Measurements from ENCODE around the gene PPARG.

PPARG gene

DNA sequence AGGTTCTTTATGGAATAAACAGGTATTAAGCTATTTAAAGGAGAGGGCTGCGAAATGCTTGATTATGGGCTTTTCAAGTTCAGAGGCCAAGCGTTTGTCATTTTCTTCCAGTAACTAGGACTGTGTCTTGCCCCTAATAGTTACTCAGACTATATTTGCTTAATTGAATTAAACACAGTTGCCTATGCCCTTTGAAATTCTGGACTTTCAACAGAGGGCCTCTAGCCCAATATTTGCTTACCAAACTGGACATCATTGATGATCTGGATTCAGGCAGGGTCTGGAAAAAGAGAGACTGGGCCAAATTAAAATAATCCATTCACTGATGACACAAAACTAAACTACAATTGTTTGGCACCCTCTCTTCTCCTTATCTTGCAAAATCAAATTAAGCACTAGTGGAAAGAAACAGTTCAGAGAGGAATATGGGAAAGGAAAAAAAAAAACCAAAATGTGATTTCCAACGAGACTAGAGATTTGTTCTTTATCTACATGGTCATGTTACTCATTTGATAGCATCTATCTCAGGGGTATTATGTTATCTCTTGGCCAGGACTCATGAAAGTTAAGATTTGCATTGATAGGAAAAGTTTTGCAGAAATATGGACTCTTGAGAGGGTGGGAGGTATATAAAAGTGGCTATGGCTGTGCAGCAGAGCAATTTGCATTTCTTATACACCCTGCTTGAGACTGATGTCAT is 120.3 kb downstream of the PPARG start:
- no peaks in the 10 kb centered on the region for H3K36me3 ChIP-seq (ENCODE audit: control insufficient read depth, low read depth, low read length)
- no peaks in the 10 kb centered on the region for H3K9me3 ChIP-seq (ENCODE audit: control insufficient read depth, low read depth, low read length)
- H3K4me3 ChIP-seq (ENCODE audit: low read length): no peak overlapping the region
- no peak overlapping the region for H3K27ac ChIP-seq (ENCODE audit: low read length)
- no peak overlapping the region for H3K9ac ChIP-seq (ENCODE audit: low read length)
- no peaks in the 10 kb centered on the region for H3K27me3 ChIP-seq (ENCODE audit: control insufficient read depth, insufficient read depth, low read length)
- no peaks in the 10 kb centered on the region for H3K4me1 ChIP-seq (ENCODE audit: control insufficient read depth, low read depth, low read length)

DNA sequence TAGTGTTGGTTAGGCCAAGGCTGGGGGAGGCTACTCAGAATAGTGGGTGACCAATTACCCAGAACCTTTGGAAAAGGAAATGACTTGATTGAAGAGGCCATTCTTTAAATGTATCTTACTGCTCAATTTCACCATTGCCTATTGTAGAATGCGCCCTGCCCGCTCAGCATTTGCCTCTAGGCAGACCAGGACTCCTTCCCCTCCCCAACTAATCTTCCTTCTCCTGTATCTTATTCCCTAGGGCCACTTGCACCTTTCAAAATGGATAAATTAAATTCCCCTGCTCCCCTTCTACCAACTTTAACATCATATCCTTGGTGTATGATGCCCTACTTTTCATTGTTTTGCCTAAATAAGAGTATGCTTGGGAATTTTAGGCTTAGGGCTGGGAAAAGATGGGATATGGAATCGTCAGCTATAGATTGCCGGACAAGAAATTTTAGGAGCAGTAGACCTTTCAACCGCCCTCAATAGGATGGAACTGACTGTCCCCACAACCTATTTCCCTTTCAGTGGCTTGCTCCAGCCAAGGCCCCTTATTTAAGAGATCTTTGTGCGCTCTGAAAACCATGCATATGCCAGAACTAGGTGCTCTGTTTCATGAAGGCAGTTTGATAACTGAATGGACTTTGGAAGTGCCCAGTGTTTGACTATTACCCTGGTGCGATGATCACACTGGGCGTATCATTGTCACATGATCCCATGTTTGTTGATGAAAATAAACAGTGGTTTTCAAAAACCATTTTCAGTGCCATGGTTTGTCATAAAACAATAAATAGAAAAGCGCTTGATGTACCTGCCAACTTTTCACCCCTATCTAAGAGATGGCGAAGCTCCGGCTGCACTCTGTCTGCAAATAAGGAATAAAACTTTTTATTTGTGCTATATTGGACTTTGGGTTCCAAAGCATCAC is 121.1 kb downstream of the PPARG start:
- Histone ChIP-seq H3K4me3 (ENCODE audit: low read length) (no peak overlapping the region), H3K9me3 (ENCODE audit: control insufficient read depth, low read depth, low read length) (no peaks in the 10 kb centered on the region), H3K36me3 (ENCODE audit: control insufficient read depth, low read depth, low read length) (no peaks in the 10 kb centered on the region), H3K27ac (ENCODE audit: low read length) (no peak overlapping the region), H3K4me1 (ENCODE audit: control insufficient read depth, low read depth, low read length) (no peaks in the 10 kb centered on the region), H3K27me3 (ENCODE audit: control insufficient read depth, insufficient read depth, low read length) (no peaks in the 10 kb centered on the region), H3K9ac (ENCODE audit: low read length) (no peak overlapping the region)

DNA sequence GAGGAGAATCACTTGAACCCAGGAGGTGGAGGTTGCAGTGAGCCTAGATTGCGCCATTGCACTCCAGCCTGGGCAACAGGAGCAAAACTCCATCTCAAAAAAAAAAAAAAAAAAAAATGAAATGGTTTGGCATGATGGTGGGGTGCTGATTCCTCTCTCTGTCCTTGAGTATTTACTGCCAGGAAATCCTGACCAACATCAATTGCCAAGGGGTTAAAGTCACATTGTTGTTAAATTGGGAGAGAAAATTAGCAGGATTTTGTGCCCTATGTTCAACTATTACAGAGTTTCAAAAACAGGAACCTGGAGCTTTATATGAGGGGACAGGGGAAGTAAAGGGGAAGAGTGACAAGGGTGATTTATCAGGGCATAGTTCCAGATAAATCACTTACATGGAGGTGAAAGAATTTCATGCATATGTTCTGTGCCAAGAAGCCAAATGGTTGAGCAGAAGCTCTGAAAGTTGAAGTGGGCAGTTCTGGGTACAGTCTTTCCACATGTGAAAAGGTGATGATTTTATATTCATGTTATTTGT is 124.9 kb downstream of the PPARG start:
- H3K27me3 ChIP-seq (ENCODE audit: control insufficient read depth, insufficient read depth, low read length): no peaks in the 10 kb centered on the region
- no peak overlapping the region for H3K27ac ChIP-seq (ENCODE audit: low read length)
- H3K4me3 ChIP-seq (ENCODE audit: low read length): no peak overlapping the region
- H3K9me3 ChIP-seq (ENCODE audit: control insufficient read depth, low read depth, low read length): no peaks in the 10 kb centered on the region
- no peak overlapping the region for H3K9ac ChIP-seq (ENCODE audit: low read length)
- H3K36me3 ChIP-seq (ENCODE audit: control insufficient read depth, low read depth, low read length): no peaks in the 10 kb centered on the region
- H3K4me1 ChIP-seq (ENCODE audit: control insufficient read depth, low read depth, low read length): no peaks in the 10 kb centered on the region

DNA sequence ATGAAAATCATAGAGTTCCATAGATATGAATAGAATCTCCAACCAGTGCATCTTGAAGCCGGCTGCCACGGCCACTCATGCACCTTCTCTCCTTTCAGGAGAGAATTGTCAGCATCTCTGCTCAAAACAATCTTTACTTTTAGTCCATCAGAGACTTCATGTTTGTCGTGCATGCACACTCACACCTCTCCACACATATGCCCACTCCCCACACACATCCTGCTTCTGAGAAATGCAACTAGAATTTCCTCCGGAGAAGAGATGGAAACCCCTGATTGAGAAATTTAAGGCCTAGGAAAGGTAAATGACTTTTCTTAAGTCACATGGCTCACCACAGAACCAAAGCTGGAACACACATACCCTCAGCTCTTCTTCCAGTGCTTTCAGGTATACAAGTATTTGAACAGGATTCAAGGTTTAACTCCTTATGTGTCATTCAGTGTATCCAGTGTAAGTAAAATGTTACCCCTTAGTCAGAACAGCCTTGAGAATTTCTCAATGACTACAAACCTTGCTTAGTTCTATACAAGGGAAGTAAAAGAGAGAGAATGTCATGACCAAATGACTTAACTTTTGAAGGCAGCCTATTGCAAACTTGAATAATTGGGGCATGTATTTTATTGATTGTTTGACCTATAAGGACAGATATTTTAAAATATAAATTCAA is 126.3 kb downstream of the PPARG start:
- Histone ChIP-seq H3K27me3 (ENCODE audit: control insufficient read depth, insufficient read depth, low read length) (no peaks in the 10 kb centered on the region), H3K36me3 (ENCODE audit: control insufficient read depth, low read depth, low read length) (no peaks in the 10 kb centered on the region), H3K4me3 (ENCODE audit: low read length) (no peak overlapping the region), H3K27ac (ENCODE audit: low read length) (no peak overlapping the region), H3K4me1 (ENCODE audit: control insufficient read depth, low read depth, low read length) (no peaks in the 10 kb centered on the region), H3K9ac (ENCODE audit: low read length) (no peak overlapping the region), H3K9me3 (ENCODE audit: control insufficient read depth, low read depth, low read length) (no peaks in the 10 kb centered on the region)

DNA sequence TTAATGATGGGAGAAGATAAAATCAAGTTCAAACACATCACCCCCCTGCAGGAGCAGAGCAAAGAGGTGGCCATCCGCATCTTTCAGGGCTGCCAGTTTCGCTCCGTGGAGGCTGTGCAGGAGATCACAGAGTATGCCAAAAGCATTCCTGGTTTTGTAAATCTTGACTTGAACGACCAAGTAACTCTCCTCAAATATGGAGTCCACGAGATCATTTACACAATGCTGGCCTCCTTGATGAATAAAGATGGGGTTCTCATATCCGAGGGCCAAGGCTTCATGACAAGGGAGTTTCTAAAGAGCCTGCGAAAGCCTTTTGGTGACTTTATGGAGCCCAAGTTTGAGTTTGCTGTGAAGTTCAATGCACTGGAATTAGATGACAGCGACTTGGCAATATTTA is 127.9 kb downstream of the PPARG start:
- H3K27me3 ChIP-seq (ENCODE audit: control insufficient read depth, insufficient read depth, low read length): no peaks in the 10 kb centered on the region
- no peak overlapping the region for H3K27ac ChIP-seq (ENCODE audit: low read length)
- no peaks in the 10 kb centered on the region for H3K36me3 ChIP-seq (ENCODE audit: control insufficient read depth, low read depth, low read length)
- no peaks in the 10 kb centered on the region for H3K4me1 ChIP-seq (ENCODE audit: control insufficient read depth, low read depth, low read length)
- no peaks in the 10 kb centered on the region for H3K9me3 ChIP-seq (ENCODE audit: control insufficient read depth, low read depth, low read length)
- no peak overlapping the region for H3K9ac ChIP-seq (ENCODE audit: low read length)
- H3K4me3 ChIP-seq (ENCODE audit: low read length): no peak overlapping the region

DNA sequence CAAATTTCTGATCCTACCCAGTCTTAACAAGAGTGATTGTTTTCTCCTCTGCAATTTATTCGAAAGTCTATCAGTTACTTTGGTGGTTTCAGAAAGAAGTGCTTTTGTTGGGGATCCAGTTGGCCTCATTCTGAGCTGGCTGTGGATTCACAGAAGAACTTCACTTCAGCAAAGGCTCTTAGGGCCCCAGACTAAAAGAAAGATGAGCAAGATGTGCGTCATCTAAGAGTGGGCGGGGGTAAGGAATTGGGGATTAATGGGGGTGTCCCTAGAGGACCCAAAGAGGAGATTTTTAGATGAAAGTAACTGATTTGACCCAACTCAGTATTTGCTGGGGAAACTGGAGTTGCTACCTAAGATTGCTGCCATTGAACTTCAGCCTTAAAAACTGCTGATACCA is 131.5 kb downstream of the PPARG start:
- Histone ChIP-seq H3K27me3 (ENCODE audit: control insufficient read depth, insufficient read depth, low read length) (no peaks in the 10 kb centered on the region), H3K9me3 (ENCODE audit: control insufficient read depth, low read depth, low read length) (no peaks in the 10 kb centered on the region), H3K27ac (ENCODE audit: low read length) (no peak overlapping the region), H3K4me3 (ENCODE audit: low read length) (no peak overlapping the region), H3K4me1 (ENCODE audit: control insufficient read depth, low read depth, low read length) (peaks cover 6% of the 10 kb centered on the region), H3K36me3 (ENCODE audit: control insufficient read depth, low read depth, low read length) (no peaks in the 10 kb centered on the region), H3K9ac (ENCODE audit: low read length) (no peak overlapping the region)

DNA sequence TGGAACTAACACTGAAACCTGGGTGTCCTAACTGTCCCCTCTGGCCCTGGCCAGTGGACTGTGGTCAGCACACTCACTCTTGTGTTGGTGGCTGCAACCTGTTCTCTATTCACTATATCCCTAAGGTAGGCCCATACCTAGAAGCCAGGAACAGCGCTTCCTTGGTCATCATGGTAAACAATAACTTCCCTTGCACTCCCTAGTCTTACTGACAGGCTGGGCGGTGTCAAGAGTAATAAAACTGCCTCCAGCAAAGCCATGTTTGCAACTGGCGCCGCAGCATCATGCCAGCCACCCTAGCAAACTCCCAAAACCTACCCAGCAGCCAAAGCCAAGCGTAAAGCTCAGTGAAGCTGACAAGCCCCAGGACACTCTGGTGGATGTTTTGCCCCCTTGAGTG is 132.3 kb downstream of the PPARG start:
- H3K9me3 ChIP-seq (ENCODE audit: control insufficient read depth, low read depth, low read length): no peaks in the 10 kb centered on the region
- H3K4me3 ChIP-seq (ENCODE audit: low read length): no peak overlapping the region
- H3K36me3 ChIP-seq (ENCODE audit: control insufficient read depth, low read depth, low read length): no peaks in the 10 kb centered on the region
- no peak overlapping the region for H3K27ac ChIP-seq (ENCODE audit: low read length)
- H3K4me1 ChIP-seq (ENCODE audit: control insufficient read depth, low read depth, low read length): peaks cover 10% of the 10 kb centered on the region
- H3K9ac ChIP-seq (ENCODE audit: low read length): no peak overlapping the region
- no peaks in the 10 kb centered on the region for H3K27me3 ChIP-seq (ENCODE audit: control insufficient read depth, insufficient read depth, low read length)

DNA sequence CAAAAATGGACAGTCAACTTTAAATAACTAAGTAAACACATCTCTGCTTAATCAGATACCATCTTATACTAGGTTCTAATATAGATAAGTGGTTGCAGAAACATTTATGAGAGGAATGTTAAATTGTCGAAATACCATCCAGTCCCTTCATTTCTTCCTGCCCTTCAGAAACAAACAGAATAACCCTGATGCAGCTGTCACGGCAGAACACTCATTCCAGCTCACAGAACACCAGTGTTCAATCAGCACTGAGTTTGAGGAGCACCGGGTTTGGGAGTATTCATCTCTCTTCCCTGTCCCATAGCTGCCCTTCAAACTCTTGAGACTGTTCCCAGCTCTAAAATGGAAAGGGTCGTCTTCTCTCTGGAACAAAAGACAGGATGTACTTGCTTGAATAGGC is 134.3 kb downstream of the PPARG start:
- Histone ChIP-seq H3K4me1 (ENCODE audit: control insufficient read depth, low read depth, low read length) (peaks cover 23% of the 10 kb centered on the region), H3K36me3 (ENCODE audit: control insufficient read depth, low read depth, low read length) (no peaks in the 10 kb centered on the region), H3K27ac (ENCODE audit: low read length) (no peak overlapping the region), H3K9ac (ENCODE audit: low read length) (no peak overlapping the region), H3K4me3 (ENCODE audit: low read length) (no peak overlapping the region), H3K27me3 (ENCODE audit: control insufficient read depth, insufficient read depth, low read length) (no peaks in the 10 kb centered on the region), H3K9me3 (ENCODE audit: control insufficient read depth, low read depth, low read length) (no peaks in the 10 kb centered on the region)

DNA sequence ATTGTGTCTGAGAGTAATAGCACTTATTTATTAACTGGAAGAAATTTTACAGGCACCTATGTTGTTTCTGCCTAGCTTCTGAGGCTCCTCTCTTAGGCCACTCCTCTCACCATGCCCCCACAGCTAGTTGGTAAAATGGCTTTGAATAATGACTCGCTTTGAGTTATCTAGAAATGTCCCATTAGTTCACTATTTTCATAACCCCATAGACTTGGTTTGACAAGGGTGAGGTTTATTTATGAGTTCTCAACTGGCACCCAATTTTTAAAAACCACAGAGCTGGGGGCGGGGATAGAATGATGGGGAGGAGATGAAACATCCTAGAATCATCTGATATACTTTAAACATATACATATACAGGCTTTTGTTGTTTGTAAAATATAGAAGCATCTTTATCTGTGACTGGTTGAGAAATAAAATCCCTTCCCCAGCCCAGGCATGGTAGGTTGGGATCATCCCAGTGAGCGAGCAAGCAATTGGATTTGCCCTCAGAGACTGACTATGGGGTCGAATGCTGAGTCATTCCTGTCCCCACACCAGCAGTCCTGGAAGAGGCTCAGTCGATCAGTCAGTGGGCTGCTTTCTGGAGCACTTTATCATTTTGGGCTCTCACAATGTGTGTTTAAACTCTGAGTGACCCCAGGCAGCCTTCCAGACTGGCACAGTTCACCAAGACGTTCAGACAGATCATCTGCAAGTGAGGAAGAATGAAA is 135.2 kb downstream of the PPARG start:
- H3K9me3 ChIP-seq (ENCODE audit: control insufficient read depth, low read depth, low read length): no peaks in the 10 kb centered on the region
- H3K9ac ChIP-seq (ENCODE audit: low read length): no peak overlapping the region
- peaks cover 23% of the 10 kb centered on the region for H3K4me1 ChIP-seq (ENCODE audit: control insufficient read depth, low read depth, low read length)
- H3K27me3 ChIP-seq (ENCODE audit: control insufficient read depth, insufficient read depth, low read length): no peaks in the 10 kb centered on the region
- no peaks in the 10 kb centered on the region for H3K36me3 ChIP-seq (ENCODE audit: control insufficient read depth, low read depth, low read length)
- H3K4me3 ChIP-seq (ENCODE audit: low read length): no peak overlapping the region
- no peak overlapping the region for H3K27ac ChIP-seq (ENCODE audit: low read length)

DNA sequence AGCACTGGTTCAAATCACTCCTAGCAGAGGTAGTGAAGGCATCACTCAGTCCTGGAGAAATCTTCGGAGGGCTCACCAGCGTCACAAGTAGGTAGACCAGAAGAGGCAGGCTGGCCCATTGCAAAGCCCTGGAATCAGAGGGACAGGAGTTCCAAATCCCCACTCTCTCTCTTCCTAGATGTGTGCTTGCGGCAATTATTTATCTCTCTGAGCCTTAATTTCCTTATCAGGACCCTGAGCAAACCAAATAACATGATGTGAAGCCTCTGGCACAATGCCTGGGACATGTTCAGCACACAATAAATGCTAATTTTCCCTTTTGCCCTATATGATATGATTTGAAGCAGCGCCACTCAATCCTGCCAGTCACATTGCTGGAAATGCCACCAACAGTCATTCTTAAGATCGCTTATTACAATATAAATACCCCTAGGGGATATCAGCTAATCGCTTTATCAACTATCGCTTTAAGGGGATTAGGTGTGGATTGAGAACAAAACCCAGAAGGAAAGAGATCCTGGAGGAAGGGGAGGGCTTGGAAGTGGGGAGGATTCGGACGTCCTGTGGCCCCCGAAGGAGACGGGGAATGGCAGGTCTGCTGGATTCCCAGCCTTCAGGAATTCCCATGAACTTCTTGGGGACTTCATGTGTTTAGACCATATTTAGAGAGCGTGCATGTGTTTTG is 135.9 kb downstream of the PPARG start:
- no peaks in the 10 kb centered on the region for H3K36me3 ChIP-seq (ENCODE audit: control insufficient read depth, low read depth, low read length)
- H3K4me3 ChIP-seq (ENCODE audit: low read length): no peak overlapping the region
- no peak overlapping the region for H3K9ac ChIP-seq (ENCODE audit: low read length)
- peaks cover 23% of the 10 kb centered on the region for H3K4me1 ChIP-seq (ENCODE audit: control insufficient read depth, low read depth, low read length)
- no peaks in the 10 kb centered on the region for H3K27me3 ChIP-seq (ENCODE audit: control insufficient read depth, insufficient read depth, low read length)
- H3K27ac ChIP-seq (ENCODE audit: low read length): no peak overlapping the region
- no peaks in the 10 kb centered on the region for H3K9me3 ChIP-seq (ENCODE audit: control insufficient read depth, low read depth, low read length)

All from iPS-18a (cell line).